ENCODE results near the gene STARD8.

Gene STARD8

DNA sequence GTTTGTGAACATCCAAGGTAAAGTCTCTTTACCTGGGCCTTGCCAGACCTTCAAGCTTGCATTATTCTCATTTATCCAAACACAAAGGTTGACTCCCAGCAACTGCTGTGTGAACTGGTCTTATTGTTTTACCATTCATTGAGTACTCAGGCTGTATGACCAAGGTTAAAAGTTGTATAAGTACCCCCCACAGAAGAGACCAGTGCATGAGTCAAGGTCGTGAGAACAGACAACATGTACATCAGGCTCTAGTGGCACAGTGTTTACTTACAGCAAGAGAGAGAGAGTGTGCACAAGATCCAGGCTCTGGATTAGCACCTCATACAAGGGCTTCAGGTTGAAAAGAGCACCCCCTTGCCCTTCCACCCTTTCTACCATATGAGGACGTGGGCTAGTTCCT is 103.9 kb downstream of the STARD8 start:
- Mint-ChIP-seq H3K27me3 (no peaks in the 10 kb centered on the region), H3K4me1 (no peaks in the 10 kb centered on the region), H3K36me3 (no peaks in the 10 kb centered on the region), H3K27ac (no peak overlapping the region), H3K9me3 (no peaks in the 10 kb centered on the region), H3K4me3 (no peak overlapping the region)
- CTCF ChIA-PET: no interaction called here
- no peak for DNase-seq

DNA sequence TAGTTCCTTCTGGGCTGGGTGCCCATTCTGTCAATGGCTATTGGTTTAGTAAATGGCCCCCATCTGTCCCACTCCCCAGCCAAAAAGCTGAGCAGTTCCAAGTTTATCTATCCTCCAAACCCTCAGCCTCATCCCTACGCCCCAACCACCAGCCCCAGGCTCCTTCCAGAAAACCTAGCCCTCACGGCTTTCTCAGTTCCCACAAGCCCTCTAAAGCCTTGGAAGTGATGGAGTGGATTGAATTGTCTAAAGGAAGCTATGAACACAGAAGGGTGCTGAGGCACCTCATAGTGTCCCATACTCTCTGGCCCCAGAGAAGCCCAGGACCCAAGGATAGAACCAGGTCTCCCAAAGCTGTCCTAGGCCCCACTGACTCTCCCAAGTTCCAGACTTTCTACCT is 105.8 kb downstream of the STARD8 start:
- CTCF ChIA-PET: no interaction called here
- no peaks in the 10 kb centered on the region for H3K36me3 Mint-ChIP-seq
- no peaks in the 10 kb centered on the region for H3K9me3 Mint-ChIP-seq
- DNase-seq: no peak
- no peaks in the 10 kb centered on the region for H3K4me1 Mint-ChIP-seq
- H3K27me3 Mint-ChIP-seq: no peaks in the 10 kb centered on the region
- no peak overlapping the region for H3K4me3 Mint-ChIP-seq
- H3K27ac Mint-ChIP-seq: no peak overlapping the region

DNA sequence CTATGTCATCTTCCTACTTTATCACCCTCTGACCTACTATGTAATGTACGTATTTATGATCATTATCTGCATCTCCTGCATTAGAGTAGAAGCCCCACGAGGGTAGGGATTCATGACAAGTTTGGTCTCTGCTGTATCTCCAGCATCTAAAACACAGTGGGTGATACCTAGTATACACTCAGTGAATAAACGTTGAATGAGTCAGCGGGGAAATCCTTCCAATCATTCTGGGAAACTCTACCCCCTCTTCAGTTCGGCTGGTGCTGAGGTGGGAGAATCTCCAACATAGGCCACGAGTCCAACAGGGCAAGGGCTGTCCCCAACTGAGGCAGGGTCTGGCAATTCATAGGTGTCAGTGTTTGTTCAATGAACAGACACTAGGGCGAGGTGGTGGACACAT is 106.9 kb downstream of the STARD8 start:
- no peaks in the 10 kb centered on the region for H3K9me3 Mint-ChIP-seq
- CTCF ChIA-PET: no interaction called here
- H3K27me3 Mint-ChIP-seq: no peaks in the 10 kb centered on the region
- no peak overlapping the region for H3K4me3 Mint-ChIP-seq
- no peak for DNase-seq
- H3K27ac Mint-ChIP-seq: no peak overlapping the region
- H3K36me3 Mint-ChIP-seq: no peaks in the 10 kb centered on the region
- no peaks in the 10 kb centered on the region for H3K4me1 Mint-ChIP-seq

DNA sequence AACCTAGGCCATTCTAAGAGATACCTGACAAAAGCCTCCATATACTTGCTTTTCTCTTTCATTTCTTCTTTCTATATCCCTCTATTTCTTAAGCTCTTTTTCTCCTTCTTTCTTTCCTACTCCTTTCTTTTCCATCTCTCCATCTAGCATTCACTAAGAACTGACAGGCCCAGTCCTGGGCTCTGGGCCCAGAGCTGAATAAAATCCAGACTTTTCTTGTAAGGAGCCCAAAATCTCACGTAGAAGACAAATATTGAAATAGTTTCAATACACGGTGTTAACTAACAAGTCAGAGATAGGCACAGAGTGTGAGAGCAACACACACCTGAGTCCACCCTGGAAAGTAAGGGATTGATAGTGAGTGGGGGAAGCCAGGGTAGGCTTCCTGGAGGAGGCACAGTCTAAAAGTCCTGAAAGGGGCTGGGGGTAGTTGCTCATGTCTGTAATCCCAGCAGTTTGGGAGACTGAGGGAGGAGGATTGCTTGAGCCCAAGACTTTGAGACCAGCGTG is 108.2 kb downstream of the STARD8 start:
- Mint-ChIP-seq H3K27me3 (no peaks in the 10 kb centered on the region), H3K4me1 (no peaks in the 10 kb centered on the region), H3K9me3 (no peaks in the 10 kb centered on the region), H3K27ac (no peak overlapping the region), H3K4me3 (no peak overlapping the region), H3K36me3 (no peaks in the 10 kb centered on the region)
- CTCF ChIA-PET: no interaction called here
- DNase-seq: no peak

DNA sequence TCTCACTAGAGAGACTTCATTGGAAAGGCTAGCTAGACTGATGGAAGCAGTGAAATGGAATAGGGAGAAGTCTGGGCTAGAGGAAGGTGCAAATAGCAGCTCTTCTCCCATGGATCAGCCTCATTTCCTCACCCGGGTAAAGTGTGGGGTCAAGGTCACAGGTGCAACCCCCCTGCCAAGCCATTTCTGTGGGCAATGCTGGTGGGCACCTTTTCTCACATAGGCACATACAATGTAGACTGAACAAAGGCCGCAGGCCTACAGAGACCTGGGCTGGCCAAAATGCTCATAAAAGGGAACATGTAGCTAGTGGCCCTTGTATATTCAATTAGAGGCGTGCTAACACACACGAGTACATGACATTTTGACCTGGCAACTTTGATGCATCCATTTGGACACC is 109.9 kb downstream of the STARD8 start:
- Mint-ChIP-seq H3K36me3 (no peaks in the 10 kb centered on the region), H3K4me1 (no peaks in the 10 kb centered on the region), H3K27me3 (peaks cover 5% of the 10 kb centered on the region), H3K9me3 (no peaks in the 10 kb centered on the region), H3K27ac (no peak overlapping the region), H3K4me3 (no peak overlapping the region)
- CTCF ChIA-PET: no interaction called here
- no peak for DNase-seq

DNA sequence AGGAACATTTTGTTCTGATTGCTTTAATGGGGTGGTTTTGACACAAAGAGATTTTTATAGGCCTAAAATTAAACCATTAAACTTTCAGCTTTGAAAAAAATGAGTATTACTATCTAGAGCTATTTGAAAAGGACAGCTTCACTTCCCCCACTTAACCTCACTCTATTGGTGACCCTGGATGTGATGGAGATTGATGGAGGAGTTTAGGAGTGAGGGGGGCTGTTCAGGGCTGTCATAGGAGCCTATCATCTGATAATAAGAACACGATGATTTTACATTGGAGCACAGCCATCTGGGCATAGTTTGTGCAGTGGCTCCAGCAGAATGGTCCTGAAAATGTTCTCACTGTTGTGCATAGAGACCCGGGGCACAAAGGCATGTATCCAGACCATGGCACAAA is 110.3 kb downstream of the STARD8 start:
- DNase-seq: no peak
- Mint-ChIP-seq H3K27ac (no peak overlapping the region), H3K4me1 (no peaks in the 10 kb centered on the region), H3K4me3 (no peak overlapping the region), H3K27me3 (peaks cover 5% of the 10 kb centered on the region), H3K9me3 (no peaks in the 10 kb centered on the region), H3K36me3 (no peaks in the 10 kb centered on the region)
- CTCF ChIA-PET: no interaction called here

DNA sequence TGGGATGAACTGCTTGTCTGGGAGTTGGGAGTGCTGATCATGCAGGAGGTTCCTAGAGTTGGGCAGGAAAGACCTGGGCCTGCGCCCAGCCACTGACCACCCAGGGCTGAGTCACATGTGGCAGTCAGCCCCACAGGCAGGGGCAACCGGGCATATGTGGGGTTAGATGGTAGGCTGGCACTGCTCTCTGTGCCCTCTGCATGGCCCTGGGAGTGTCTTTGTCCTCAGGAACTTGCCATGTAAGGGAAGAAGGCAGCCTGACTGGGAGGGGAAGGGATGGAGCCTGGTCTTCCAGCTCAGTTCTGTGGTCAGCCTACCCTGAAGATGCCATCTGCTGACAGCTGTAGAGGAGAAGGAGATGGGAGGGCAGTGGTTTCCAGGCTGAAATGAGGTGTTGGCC is 111.2 kb downstream of the STARD8 start:
- Mint-ChIP-seq H3K27me3 (peaks cover 5% of the 10 kb centered on the region), H3K9me3 (no peaks in the 10 kb centered on the region), H3K4me1 (no peaks in the 10 kb centered on the region), H3K4me3 (no peak overlapping the region), H3K36me3 (no peaks in the 10 kb centered on the region), H3K27ac (no peak overlapping the region)
- CTCF ChIA-PET: no interaction called here
- DNase-seq: no peak

DNA sequence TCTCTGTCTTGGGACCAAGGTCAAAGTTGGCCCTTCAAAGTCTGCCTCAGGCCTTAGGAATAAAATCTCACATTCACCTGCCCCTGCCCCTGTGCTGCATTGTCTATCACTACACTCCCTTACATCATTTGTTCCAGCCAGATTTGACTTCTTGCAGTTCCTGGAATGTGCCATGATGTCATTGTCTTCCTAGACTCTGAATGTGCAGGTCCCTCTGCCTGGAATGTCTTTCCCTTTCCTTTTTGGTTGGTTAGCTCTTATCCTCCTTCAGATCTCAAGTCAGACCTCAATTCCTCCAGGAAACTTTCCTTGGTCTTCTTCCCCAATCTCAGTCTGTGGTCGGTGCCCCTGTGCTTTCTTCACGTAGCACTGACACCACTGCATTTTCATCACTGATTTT is 113.6 kb downstream of the STARD8 start:
- no peak overlapping the region for H3K4me3 Mint-ChIP-seq
- H3K27me3 Mint-ChIP-seq: peaks cover 5% of the 10 kb centered on the region
- no peak overlapping the region for H3K27ac Mint-ChIP-seq
- H3K9me3 Mint-ChIP-seq: no peaks in the 10 kb centered on the region
- H3K4me1 Mint-ChIP-seq: no peaks in the 10 kb centered on the region
- CTCF ChIA-PET: no interaction called here
- no peak for DNase-seq
- no peaks in the 10 kb centered on the region for H3K36me3 Mint-ChIP-seq

DNA sequence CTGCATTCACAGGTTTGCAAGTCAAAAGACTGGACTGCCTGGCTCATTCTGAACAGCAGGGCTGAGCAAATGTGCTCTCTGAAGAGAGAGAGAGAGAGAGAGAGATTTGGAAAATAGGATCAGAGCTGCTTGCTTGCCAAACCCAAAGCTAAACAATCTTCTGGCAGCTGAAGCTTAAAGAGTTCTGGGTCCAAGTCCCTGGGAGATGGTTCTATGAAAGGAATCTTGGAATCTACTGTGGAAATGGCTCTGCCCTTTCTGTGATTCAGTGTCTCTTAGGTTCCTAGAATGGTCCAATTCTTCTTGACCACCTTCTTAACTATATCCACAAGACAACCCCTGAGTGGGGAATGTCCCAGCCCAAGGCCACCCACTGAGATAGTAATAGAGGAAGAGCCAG is 115.3 kb downstream of the STARD8 start:
- Mint-ChIP-seq H3K36me3 (no peaks in the 10 kb centered on the region), H3K4me3 (no peak overlapping the region), H3K4me1 (no peaks in the 10 kb centered on the region), H3K27me3 (peaks cover 5% of the 10 kb centered on the region), H3K27ac (no peak overlapping the region), H3K9me3 (no peaks in the 10 kb centered on the region)
- CTCF ChIA-PET: no interaction called here
- no peak for DNase-seq

DNA sequence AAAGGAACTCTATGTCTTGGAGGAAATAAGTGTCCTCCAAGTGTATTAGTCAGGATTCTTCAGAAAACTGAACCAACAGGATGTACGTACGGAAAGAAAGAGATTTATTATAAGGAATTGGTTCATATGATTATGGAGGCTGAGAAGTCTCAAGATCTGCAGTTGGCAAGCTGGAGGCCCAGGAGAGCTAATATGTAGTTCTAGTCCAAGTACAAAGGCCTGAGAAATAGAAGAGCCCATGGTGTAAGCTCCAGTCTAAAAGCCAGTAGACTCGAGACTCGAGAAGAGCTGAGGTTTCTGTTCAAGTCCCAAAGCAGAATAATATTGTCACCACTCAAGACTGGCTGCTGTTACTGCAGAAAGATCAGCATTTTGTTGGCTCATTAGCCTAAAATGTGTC is 116.0 kb downstream of the STARD8 start:
- H3K27me3 Mint-ChIP-seq: peaks cover 5% of the 10 kb centered on the region
- no peaks in the 10 kb centered on the region for H3K36me3 Mint-ChIP-seq

More for the DNA sequence above, 116.0 kb downstream of the STARD8 start:
- no peak for DNase-seq
- no peaks in the 10 kb centered on the region for H3K4me1 Mint-ChIP-seq
- CTCF ChIA-PET: no interaction called here
- no peak overlapping the region for H3K27ac Mint-ChIP-seq
- no peak overlapping the region for H3K4me3 Mint-ChIP-seq
- no peaks in the 10 kb centered on the region for H3K9me3 Mint-ChIP-seq
